Ovary (tissue), 3 donors: ENCODE results near the gene LBX1.

ENCODE experiments used
- EP300 ChIP-seq: sonication (generic); formaldehyde crosslinking; IDR thresholded peaks from one replicate; pipeline ENCODE4 v1.6.1; 2017; ENCODE audit warnings: antibody characterized with exemption
- POLR2A ChIP-seq: fragments of 450-650 bp; IDR thresholded peaks from one replicate; pipeline ENCODE4 v1.6.1; 2017; ENCODE audit warnings: antibody characterized with exemption, mild to moderate bottlenecking, moderate library complexity
- TF ChIP-seq, protein P1 (sequence below), 3 donors: fragments of 450-650 bp in 2 of 3; fragments of 200-600 bp in 1 of 3; IDR thresholded peaks; one replicate each; pipeline versions ENCODE4 v1.5.1 to v1.8.0; 2016 to 2022; ENCODE audit warnings: antibody characterized with exemption in 3 of 3, mild to moderate bottlenecking in 1 of 3
- donor health status: DM: no; HTN: no; CAD: no.

GRCh38 chr10:101261702-101262101 lies 32.4 kb upstream of the LBX1 start:
- TF ChIP-seq, protein P1, sequence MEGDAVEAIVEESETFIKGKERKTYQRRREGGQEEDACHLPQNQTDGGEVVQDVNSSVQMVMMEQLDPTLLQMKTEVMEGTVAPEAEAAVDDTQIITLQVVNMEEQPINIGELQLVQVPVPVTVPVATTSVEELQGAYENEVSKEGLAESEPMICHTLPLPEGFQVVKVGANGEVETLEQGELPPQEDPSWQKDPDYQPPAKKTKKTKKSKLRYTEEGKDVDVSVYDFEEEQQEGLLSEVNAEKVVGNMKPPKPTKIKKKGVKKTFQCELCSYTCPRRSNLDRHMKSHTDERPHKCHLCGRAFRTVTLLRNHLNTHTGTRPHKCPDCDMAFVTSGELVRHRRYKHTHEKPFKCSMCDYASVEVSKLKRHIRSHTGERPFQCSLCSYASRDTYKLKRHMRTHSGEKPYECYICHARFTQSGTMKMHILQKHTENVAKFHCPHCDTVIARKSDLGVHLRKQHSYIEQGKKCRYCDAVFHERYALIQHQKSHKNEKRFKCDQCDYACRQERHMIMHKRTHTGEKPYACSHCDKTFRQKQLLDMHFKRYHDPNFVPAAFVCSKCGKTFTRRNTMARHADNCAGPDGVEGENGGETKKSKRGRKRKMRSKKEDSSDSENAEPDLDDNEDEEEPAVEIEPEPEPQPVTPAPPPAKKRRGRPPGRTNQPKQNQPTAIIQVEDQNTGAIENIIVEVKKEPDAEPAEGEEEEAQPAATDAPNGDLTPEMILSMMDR (IDR thresholded peaks at IDR 0.05) = no peak
- TF ChIP-seq POLR2A (no peak), EP300 (no peak)
